BLaER1 treated with 17β-estradiol and CSF1 and Interleukin-3, amounts not matched to agents 10 nM and 100 nM (cell line): ENCODE data around the gene PANX3.

Experiments
- H3K27ac ChIP-seq, 11 experiments: shearing (Covaris generic); formaldehyde crosslinking; 2 replicates each; pipeline ENCODE4 v1.8.1; 2022
- H3K27me3 ChIP-seq, 11 experiments: shearing (Covaris generic); formaldehyde crosslinking; 2 replicates each; pipeline ENCODE4 v1.8.1; 2022
- H3K36me3 ChIP-seq, 11 experiments: shearing (Covaris generic); formaldehyde crosslinking; 2 replicates each; pipeline ENCODE4 v1.8.1; 2022
- H3K4me1 ChIP-seq, 10 experiments: shearing (Covaris generic); formaldehyde crosslinking; 2 replicates each; pipeline ENCODE4 v1.8.1; 2022
- H3K4me2 ChIP-seq, 11 experiments: shearing (Covaris generic); formaldehyde crosslinking; 2 replicates each; pipeline ENCODE4 v1.8.1; 2022
- H3K4me3 ChIP-seq, 10 experiments: shearing (Covaris generic); formaldehyde crosslinking; 2 replicates each; pipeline ENCODE4 v1.8.1; 2022
- H3K9ac ChIP-seq, 11 experiments: shearing (Covaris generic); formaldehyde crosslinking; 2 replicates each; pipeline ENCODE4 v1.8.1; 2022
- H3K9me3 ChIP-seq, 11 experiments: shearing (Covaris generic); formaldehyde crosslinking; replicated peaks in 1 of 11; 2 replicates each; pipeline ENCODE4 v1.8.1; 2022
- H4K20me1 ChIP-seq, 11 experiments: shearing (Covaris generic); formaldehyde crosslinking; 2 replicates each; pipeline ENCODE4 v1.8.1; 2022
- Cebpa-rat ChIP-seq, 11 experiments: shearing (Covaris generic); IDR thresholded peaks; 2 replicates each; pipeline ENCODE4 v1.8.1; 2022

The PANX3 gene

DNA sequence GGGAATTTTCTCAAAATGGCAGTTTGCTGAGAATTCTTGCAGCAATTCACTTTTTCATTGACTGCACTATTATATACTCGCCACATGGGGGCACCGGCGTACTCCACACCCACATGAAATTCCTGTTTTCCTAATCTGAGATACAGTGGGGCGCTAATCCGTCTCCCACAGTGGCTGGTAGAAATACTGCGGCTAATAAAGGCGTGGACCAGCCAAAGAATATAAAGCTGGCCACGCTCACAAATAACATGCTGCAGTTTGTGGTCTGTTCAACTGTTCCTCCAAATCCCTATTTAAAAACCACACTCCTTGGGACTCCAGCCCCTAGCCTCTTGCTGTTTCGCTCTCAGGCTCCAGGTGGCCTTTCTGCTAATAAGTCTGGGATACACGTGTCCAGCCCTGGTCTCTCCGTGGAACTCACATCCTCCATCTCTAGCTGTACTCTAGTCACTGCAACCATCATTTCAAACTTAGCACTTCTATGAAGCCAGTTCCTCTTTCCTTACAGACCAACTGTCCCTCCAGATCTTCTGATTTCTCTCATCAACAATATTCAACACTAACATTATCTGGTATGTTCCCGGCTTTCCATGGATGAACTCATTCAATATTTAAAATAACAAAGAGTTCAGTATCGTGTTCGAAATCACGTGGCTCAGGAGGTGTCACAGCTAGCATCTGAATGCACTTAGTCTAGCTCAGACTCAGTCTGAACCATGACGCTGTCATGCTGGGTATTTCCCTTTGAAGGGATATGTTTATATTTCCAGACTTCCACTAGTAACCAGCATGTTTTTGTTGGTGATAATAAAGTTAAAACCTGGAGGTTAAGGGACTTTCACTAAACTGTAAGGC is 33.4 kb downstream of the PANX3 start:
- no peaks in the 10 kb centered on the region for H4K20me1 ChIP-seq
- H3K4me1 ChIP-seq: peaks cover 0 to 17% (median 4%) of the 10 kb centered on the region in 10 experiments; a peak in 12 of 20 replicates
- H3K27ac ChIP-seq: no peak overlapping the region
- peaks cover 0 to 31% (median 10%) of the 10 kb centered on the region in 11 experiments; a peak in 15 of 22 replicates for H3K36me3 ChIP-seq
- no peak for TF ChIP-seq Cebpa-rat (IDR thresholded peaks at IDR 0.05)
- H3K4me3 ChIP-seq: no peak overlapping the region
- H3K9ac ChIP-seq: no peak overlapping the region
- peaks cover 0 to 7% (median 5%) of the 10 kb centered on the region in 11 experiments; a peak in 9 of 22 replicates for H3K9me3 ChIP-seq
- peak overlapping the region in 7 of 11 experiments; percentile 27 to 71 (median 34); a peak in 12 of 22 replicates for H3K4me2 ChIP-seq
- no peaks in the 10 kb centered on the region for H3K27me3 ChIP-seq

- Histone ChIP-seq H3K36me3 (peaks cover 0 to 31% (median 0%) of the 10 kb centered on the region in 11 experiments; a peak in 4 of 22 replicates), H3K9ac (no peak overlapping the region), H3K27me3 (no peaks in the 10 kb centered on the region), H4K20me1 (no peaks in the 10 kb centered on the region), H3K4me1 (peaks cover 0 to 17% (median 4%) of the 10 kb centered on the region in 10 experiments; a peak in 12 of 20 replicates), H3K4me2 (no peak overlapping the region), H3K4me3 (no peak overlapping the region), H3K9me3 (no peaks in the 10 kb centered on the region), H3K27ac (no peak overlapping the region)
- no peak for TF ChIP-seq Cebpa-rat (IDR thresholded peaks at IDR 0.05)
These were observed 34.9 kb downstream of the PANX3 start for GRCh38 chr11:124646148-124646547.

DNA sequence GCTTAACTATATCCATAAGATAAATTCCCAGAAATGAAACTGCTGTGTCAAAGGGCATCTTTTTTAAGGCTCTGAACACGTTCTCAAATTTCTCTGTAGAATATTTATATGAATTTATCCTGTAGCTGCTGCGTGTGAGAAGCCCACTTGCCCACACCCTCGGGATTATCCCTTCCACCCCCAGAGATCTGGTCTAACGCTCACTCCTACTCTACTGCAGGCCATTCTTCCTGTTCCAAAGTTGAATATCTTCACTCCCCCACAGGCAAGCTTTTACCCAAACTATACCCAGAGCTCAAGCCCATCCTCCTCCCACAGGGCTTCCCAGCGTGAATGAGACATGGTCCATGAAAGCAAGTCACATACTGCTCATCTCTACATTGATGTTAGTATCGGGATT is 37.4 kb downstream of the PANX3 start:
- peaks cover 0 to 15% (median 4%) of the 10 kb centered on the region in 10 experiments; a peak in 12 of 20 replicates for H3K4me1 ChIP-seq
- H3K4me3 ChIP-seq: no peak overlapping the region
- no peak overlapping the region for H3K9ac ChIP-seq
- no peak overlapping the region for H3K4me2 ChIP-seq
- no peak for TF ChIP-seq Cebpa-rat (IDR thresholded peaks at IDR 0.05)
- no peaks in the 10 kb centered on the region for H3K9me3 ChIP-seq
- H3K27ac ChIP-seq: no peak overlapping the region
- no peaks in the 10 kb centered on the region for H3K27me3 ChIP-seq
- no peaks in the 10 kb centered on the region for H4K20me1 ChIP-seq
- H3K36me3 ChIP-seq: peaks cover 0 to 54% (median 0%) of the 10 kb centered on the region in 11 experiments; a peak in 3 of 22 replicates

GRCh38 chr11:124656774-124657630 is 45.8 kb downstream of the PANX3 start:
- peaks cover 0 to 9% (median 0%) of the 10 kb centered on the region in 10 experiments; a peak in 5 of 20 replicates for H3K4me1 ChIP-seq
- no peaks in the 10 kb centered on the region for H3K9me3 ChIP-seq
- no peaks in the 10 kb centered on the region; a peak in 1 of 22 replicates for H4K20me1 ChIP-seq
- TF ChIP-seq Cebpa-rat (IDR thresholded peaks at IDR 0.05): no peak
- H3K4me3 ChIP-seq: no peak overlapping the region
- H3K27ac ChIP-seq: no peak overlapping the region
- H3K9ac ChIP-seq: no peak overlapping the region
- peaks cover 0 to 68% (median 0%) of the 10 kb centered on the region in 11 experiments; a peak in 5 of 22 replicates for H3K36me3 ChIP-seq
- H3K4me2 ChIP-seq: no peak overlapping the region
- H3K27me3 ChIP-seq: no peaks in the 10 kb centered on the region

GRCh38 chr11:124657904-124658303 is 46.7 kb downstream of the PANX3 start:
- no peaks in the 10 kb centered on the region for H3K9me3 ChIP-seq
- no peaks in the 10 kb centered on the region; a peak in 1 of 22 replicates for H4K20me1 ChIP-seq
- H3K36me3 ChIP-seq: peaks cover 0 to 59% (median 0%) of the 10 kb centered on the region in 11 experiments; a peak in 5 of 22 replicates
- no peak overlapping the region for H3K27ac ChIP-seq
- no peak for TF ChIP-seq Cebpa-rat (IDR thresholded peaks at IDR 0.05)
- H3K4me1 ChIP-seq: peaks cover 0 to 9% (median 0%) of the 10 kb centered on the region in 10 experiments; a peak in 5 of 20 replicates
- no peaks in the 10 kb centered on the region for H3K27me3 ChIP-seq
- H3K9ac ChIP-seq: no peak overlapping the region
- H3K4me2 ChIP-seq: peak overlapping the region in 4 of 11 experiments; percentile 1 to 37 (median 16); a peak in 4 of 22 replicates
- H3K4me3 ChIP-seq: no peak overlapping the region

DNA sequence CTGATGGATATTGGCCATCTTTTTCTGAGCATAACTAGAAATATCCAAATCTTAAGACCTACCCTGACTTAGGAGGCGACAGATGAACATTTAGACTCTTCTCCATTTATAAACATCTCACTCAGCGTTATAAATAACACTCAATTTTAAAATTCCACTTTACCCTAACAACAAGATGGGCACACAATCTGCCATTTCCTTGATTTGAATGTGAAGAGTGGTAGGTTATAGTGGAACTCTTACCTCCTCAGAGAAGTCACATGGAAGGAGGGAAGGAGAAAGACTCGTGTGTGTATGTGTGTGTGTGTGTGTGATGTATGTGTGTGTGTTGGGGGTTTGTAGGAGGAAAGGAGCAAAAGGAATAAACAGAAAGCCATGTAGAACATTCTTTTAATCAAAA is 47.3 kb downstream of the PANX3 start:
- TF ChIP-seq Cebpa-rat (IDR thresholded peaks at IDR 0.05): no peak
- Histone ChIP-seq H3K9ac (no peak overlapping the region), H3K4me2 (0 out of 22 replicates have a peak overlapping the region, but pooled peaks of 1 of the 11 experiments have one; percentile 37), H3K27me3 (no peaks in the 10 kb centered on the region), H3K9me3 (no peaks in the 10 kb centered on the region), H3K27ac (no peak overlapping the region), H3K36me3 (peaks cover 0 to 57% (median 0%) of the 10 kb centered on the region in 11 experiments; a peak in 5 of 22 replicates), H3K4me3 (no peak overlapping the region), H3K4me1 (peaks cover 0 to 9% (median 0%) of the 10 kb centered on the region in 10 experiments; a peak in 5 of 20 replicates), H4K20me1 (no peaks in the 10 kb centered on the region; a peak in 1 of 22 replicates)

DNA sequence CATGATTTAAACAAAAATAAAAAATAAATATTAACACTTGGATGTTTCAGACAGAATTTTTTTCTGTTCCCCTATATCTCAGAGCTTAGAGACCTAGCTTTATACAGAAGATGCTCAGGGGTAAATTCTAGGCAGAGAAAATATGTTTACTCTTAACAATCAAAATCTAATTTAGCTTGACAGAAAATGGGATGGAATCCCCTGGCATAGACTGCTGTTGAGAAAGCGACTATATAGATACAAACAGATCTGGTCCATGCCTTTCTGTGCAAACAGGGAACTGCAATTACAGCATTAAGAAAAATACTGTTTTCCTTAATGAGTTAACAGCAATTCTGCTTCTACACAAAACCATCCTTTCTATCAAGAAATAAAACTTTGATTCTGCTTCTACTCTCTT is 47.8 kb downstream of the PANX3 start:
- Histone ChIP-seq H3K27me3 (no peaks in the 10 kb centered on the region), H3K4me3 (no peak overlapping the region), H3K9ac (no peak overlapping the region), H3K27ac (no peak overlapping the region), H3K4me2 (no peak overlapping the region), H3K36me3 (peaks cover 0 to 57% (median 0%) of the 10 kb centered on the region in 11 experiments; a peak in 5 of 22 replicates), H3K9me3 (no peaks in the 10 kb centered on the region), H3K4me1 (peaks cover 0 to 9% (median 0%) of the 10 kb centered on the region in 10 experiments; a peak in 5 of 20 replicates), H4K20me1 (no peaks in the 10 kb centered on the region; a peak in 1 of 22 replicates)
- no peak for TF ChIP-seq Cebpa-rat (IDR thresholded peaks at IDR 0.05)

DNA sequence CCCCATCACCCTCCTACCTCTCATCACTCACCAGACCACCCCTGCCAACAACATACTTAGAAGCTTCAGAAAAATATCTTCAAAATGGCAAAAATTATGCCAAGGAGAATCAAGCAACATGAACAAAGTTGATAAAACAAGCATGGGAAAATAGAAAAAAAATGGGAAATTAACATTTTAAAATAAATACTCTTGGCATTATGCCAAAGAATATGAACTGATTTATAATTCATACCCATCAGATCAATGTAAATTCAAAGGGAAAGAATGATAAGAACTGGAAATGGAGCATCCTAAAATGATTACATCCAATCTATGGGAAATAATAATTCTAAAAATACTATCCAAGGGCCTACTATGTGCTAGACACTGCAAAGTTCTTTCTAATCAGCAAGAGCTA is 50.3 kb downstream of the PANX3 start:
- Histone ChIP-seq H3K4me2 (no peak overlapping the region), H3K36me3 (peaks cover 0 to 68% (median 0%) of the 10 kb centered on the region in 11 experiments; a peak in 5 of 22 replicates), H3K9me3 (no peaks in the 10 kb centered on the region), H3K9ac (no peak overlapping the region), H3K27me3 (no peaks in the 10 kb centered on the region), H4K20me1 (no peaks in the 10 kb centered on the region; a peak in 1 of 22 replicates), H3K4me1 (peaks cover 0 to 9% (median 0%) of the 10 kb centered on the region in 10 experiments; a peak in 5 of 20 replicates), H3K4me3 (no peak overlapping the region), H3K27ac (no peak overlapping the region)
- no peak for TF ChIP-seq Cebpa-rat (IDR thresholded peaks at IDR 0.05)
